B cell (primary cell): ENCODE measurements around the gene C15orf40. TPM values are rescaled to one million over a fixed set of nuclear protein-coding genes. Genes with fewer than 3 reads are reported as not detected.

Experiments used
- ATAC-seq: fragments of 200-7000 bp; cut with Tn5 transposase; one replicate; pipeline ENCODE4 v1.10.0; 2021; ENCODE audit warnings: low read depth, mild to moderate bottlenecking, moderate number of reproducible peaks, moderate library complexity
- CTCF ChIA-PET: fragments of 350-600 bp; sonication (Branson Sonifier 250); formaldehyde crosslinking; loops from one replicate; lab custom pipeline; 2021; ENCODE audit warnings: antibody characterized with exemption, inconsistent platforms; lab: Charles Lee
- POLR2A ChIA-PET: fragments of 350-600 bp; sonication (Branson Sonifier 250); formaldehyde crosslinking; loops from one replicate; lab custom pipeline; 2021; ENCODE audit warnings: antibody characterized with exemption; lab: Charles Lee
- DNase-seq: peaks from one replicate; pipeline ENCODE4 v3.0.0; 2013
- H2AFZ ChIP-seq: 2 replicates; pipeline ENCODE4 v1.6.1; 2012; ENCODE audit warnings: mild to moderate bottlenecking, low read depth, low read length; ENCODE audit not compliant: insufficient read depth, poor library complexity, severe bottlenecking
- H3K27ac ChIP-seq, 2 donors: 1 replicate in 1 of 2; 2 replicates in 1 of 2; pipeline ENCODE4 v1.5.1; 2012 to 2013; ENCODE audit warnings: low read length in 2 of 2, mild to moderate bottlenecking in 2 of 2, moderate library complexity in 1 of 2
- H3K27me3 ChIP-seq, 4 experiments: fragments of 200-600 bp in 1 of 4; sonication (generic) in 1 of 4; replicated peaks in 1 of 4; 1 replicate in 2 of 4; 2 replicates in 2 of 4; pipeline versions ENCODE4 v1.6.1 to v1.7.0; 2013 to 2016; ENCODE audit warnings: low read length in 3 of 4, mild to moderate bottlenecking in 2 of 4, mixed read lengths in 1 of 4, moderate library complexity in 1 of 4; ENCODE audit not compliant: insufficient read depth in 4 of 4, control insufficient read depth in 3 of 4; ENCODE audit errors: control extremely low read depth in 1 of 4
- H3K36me3 ChIP-seq, 2 experiments: replicated peaks in 1 of 2; 1 replicate in 1 of 2; 2 replicates in 1 of 2; pipeline versions ENCODE4 v1.6.1 to v1.7.1; 2013; ENCODE audit warnings: low read length in 1 of 2; ENCODE audit not compliant: insufficient read depth in 2 of 2, control insufficient read depth in 1 of 2; ENCODE audit errors: control extremely low read depth in 1 of 2, extremely low read depth in 1 of 2
- H3K4me1 ChIP-seq, 2 donors: fragments of 200-600 bp in 1 of 2; sonication (generic) in 1 of 2; 1 replicate in 1 of 2; 2 replicates in 1 of 2; pipeline versions ENCODE4 v1.5.1 to v1.6.1; 2013 to 2017; ENCODE audit warnings: low read length in 2 of 2; ENCODE audit not compliant: control insufficient read depth in 2 of 2, insufficient read depth in 2 of 2
- H3K4me2 ChIP-seq: replicated peaks from 2 replicates; pipeline ENCODE3; 2012; ENCODE audit warnings: mild to moderate bottlenecking, low read depth, low read length; ENCODE audit not compliant: poor library complexity, severe bottlenecking
- H3K4me3 ChIP-seq, 5 experiments: fragments of 200-600 bp in 1 of 5; sonication (generic) in 1 of 5; 1 replicate in 3 of 5; 2 replicates in 2 of 5; pipeline versions ENCODE4 v1.5.1 to v1.7.0; 2011 to 2016; ENCODE audit warnings: low read length in 4 of 5, mild to moderate bottlenecking in 4 of 5, low read depth in 2 of 5, control low read depth in 1 of 5, moderate library complexity in 1 of 5; ENCODE audit not compliant: insufficient read depth in 1 of 5; ENCODE audit errors: control extremely low read depth in 1 of 5, extremely low read depth in 1 of 5
- H3K79me2 ChIP-seq: fragments of 200-600 bp; sonication (generic); one replicate; pipeline ENCODE4 v1.6.0; 2016; ENCODE audit warnings: low read length; ENCODE audit not compliant: control insufficient read depth, insufficient read depth
- H3K9ac ChIP-seq: fragments of 200-600 bp; sonication (generic); 2 replicates; pipeline ENCODE4 v1.6.1; 2017; ENCODE audit warnings: mild to moderate bottlenecking, low read length, moderate library complexity
- H3K9me3 ChIP-seq, 3 donors: one replicate each; pipeline versions ENCODE4 v1.6.1 to v1.7.1; 2013; ENCODE audit warnings: low read length in 2 of 3; ENCODE audit not compliant: control insufficient read depth in 2 of 3, insufficient read depth in 1 of 3; ENCODE audit errors: control extremely low read depth in 1 of 3
- H4K20me1 ChIP-seq: 2 replicates; pipeline ENCODE4 v1.6.0; 2012; ENCODE audit warnings: mild to moderate bottlenecking, low read length; ENCODE audit not compliant: insufficient read depth, control insufficient read depth, poor library complexity, severe bottlenecking
- H3K27ac Mint-ChIP-seq: one replicate; pipeline ENCODE4 v1.8.0; 2021; ENCODE audit warnings: mixed read lengths
- H3K27me3 Mint-ChIP-seq: one replicate; pipeline ENCODE4 v1.8.0; 2021; ENCODE audit warnings: mixed read lengths
- H3K4me1 Mint-ChIP-seq: one replicate; pipeline ENCODE4 v1.8.0; 2021; ENCODE audit warnings: mixed read lengths
- H3K4me3 Mint-ChIP-seq: one replicate; pipeline ENCODE4 v1.8.0; 2021; ENCODE audit warnings: mixed read lengths
- H3K9me3 Mint-ChIP-seq: one replicate; pipeline ENCODE4 v1.8.0; 2022; ENCODE audit warnings: mixed read lengths; ENCODE audit not compliant: insufficient read depth
- CTCF ChIP-seq: fragments of 200-600 bp; IDR thresholded peaks from one replicate; pipeline ENCODE4 v1.8.0; 2022; ENCODE audit warnings: antibody characterized with exemption, mild to moderate bottlenecking
- EZH2 ChIP-seq: IDR thresholded peaks from 2 replicates; pipeline ENCODE4 v1.6.1; 2012; ENCODE audit warnings: borderline replicate concordance, low read depth, mild to moderate bottlenecking, moderate library complexity, low read length; ENCODE audit not compliant: insufficient read depth, poor library complexity, severe bottlenecking
- WGBS: methylation state at CpG from one replicate; pipeline ENCODE4 v1.1.5; 2013; ENCODE audit warnings: missing lambda C conversion rate; ENCODE audit not compliant: insufficient coverage; 5-methylcytosine and 5-hydroxymethylcytosine counted together
- intact Hi-C: fragments of 100-400 bp; cut with micrococcal nuclease; formaldehyde crosslinking; loops from one replicate; pipeline ENCODE4 v1.10.0; 2022
- polyA plus RNA-seq: library from polyadenylated mRNA; depleted of rRNA; stranded (reverse); fragments of >200 nt; gene quantifications from 2 replicates; pipeline ENCODE4 v1.2.3, GENCODE V29; 2012
- total RNA-seq, 2 donors: library from RNA; stranded (reverse); fragments of 120-200 nt in 1 of 2; gene quantifications; 1 replicate in 1 of 2; 2 replicates in 1 of 2; pipeline versions ENCODE4 v1.2.3 to v1.2.4, GENCODE V29; 2013 to 2022

Gene C15orf40
- total and polyA plus RNA-seq, 2 donors (not counting 1 experiment from before 2014, with no cell fraction given): 24.0 to 40.7 TPM

DNA sequence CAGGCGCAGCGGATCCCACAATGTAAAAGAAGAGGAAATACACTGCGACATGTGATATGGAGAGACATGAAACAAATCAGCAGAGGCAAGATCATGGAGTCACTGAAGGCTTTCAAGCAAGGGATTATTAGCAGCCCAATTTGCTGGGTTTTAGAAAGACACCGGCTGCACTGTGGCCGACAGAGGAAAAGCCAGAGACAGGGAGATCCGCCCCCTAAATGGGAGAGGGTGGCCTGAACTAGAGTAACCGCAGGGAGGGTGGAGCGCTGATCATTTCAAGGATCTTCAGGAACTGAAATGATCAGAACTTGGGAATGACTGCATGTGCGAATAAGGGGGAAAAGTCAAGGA, 612 bp upstream of the C15orf40 start:
- Histone ChIP-seq H3K27me3 (no peaks in the 10 kb centered on the region), H3K4me3 (peak overlapping the region; percentile 62 to 99 (median 92)), H3K9me3 (no peaks in the 10 kb centered on the region), H3K36me3 (peaks cover 1 to 28% of the 10 kb centered on the region in 2 experiments), H3K27ac (peak overlapping the region; percentile 69 to 83), H2AFZ (peak overlapping the region; percentile 84), H3K4me1 (peaks cover 22 to 24% of the 10 kb centered on the region in 2 donors), H4K20me1 (peaks cover 22% of the 10 kb centered on the region), H3K79me2 (peaks cover 27% of the 10 kb centered on the region), H3K9ac (peak overlapping the region; percentile 95), H3K4me2 (peak overlapping the region; percentile 77)
- Mint-ChIP-seq H3K4me3 (peak overlapping the region; percentile 96), H3K27me3 (no peaks in the 10 kb centered on the region), H3K4me1 (peaks cover 49% of the 10 kb centered on the region), H3K9me3 (no peaks in the 10 kb centered on the region), H3K27ac (peak overlapping the region; percentile 92)
- DNase-seq (no peak), ATAC-seq (no peak)
- TF ChIP-seq CTCF (no peak), EZH2 (no peak)
- intact Hi-C loops: loop anchor here (1.0 kb wide), 1 partner anchor 11 kb away; no protein-coding TSS in a partner anchor
- ChIA-PET CTCF (interaction anchor here (0.6 to 2.2 kb wide), 14 partner anchors 9 to 1559 kb away, joined by 3 to 16 read pairs (median 6); partner anchors contain the start of genes RPS17 and WHAMM), POLR2A (interaction anchor here (0.6 to 3.2 kb wide), 4 partner anchors 26 to 472 kb away, joined by 3 to 18 read pairs (median 11); partner anchors contain the start of genes BTBD1, RAMAC and RPS17)
- 39% methylated on average over 9 of the region's 9 CpGs for WGBS

DNA sequence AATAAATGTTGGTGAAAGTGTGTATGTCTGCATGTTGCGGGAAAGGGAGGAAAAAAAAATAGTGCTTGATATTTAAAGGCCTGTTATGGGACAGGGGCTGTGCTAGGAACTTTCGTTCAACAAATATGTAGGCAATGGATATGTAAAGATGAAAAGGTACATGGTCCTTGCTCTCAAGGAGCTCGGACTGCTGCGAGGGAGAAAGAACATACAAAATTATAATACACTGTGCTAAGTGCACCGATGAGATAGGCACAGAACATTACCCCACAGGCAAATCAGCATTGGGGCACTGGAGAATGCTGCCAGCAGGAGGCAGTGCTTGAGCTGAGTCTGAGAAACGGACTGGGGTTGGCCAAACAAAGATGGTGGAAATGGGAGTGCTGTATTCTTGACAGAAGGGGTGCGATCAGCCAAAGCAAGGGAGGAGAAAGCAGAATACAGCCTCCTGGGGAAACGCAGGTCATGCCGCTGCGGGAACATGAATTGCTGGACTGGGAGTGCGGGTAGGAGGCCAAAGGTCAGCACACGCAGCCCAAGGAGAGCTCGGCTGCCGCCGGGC, 649 bp downstream of the C15orf40 start:
- Histone ChIP-seq H3K36me3 (peaks cover 0 to 29% of the 10 kb centered on the region in 2 experiments), H4K20me1 (peaks cover 31% of the 10 kb centered on the region), H3K4me3 (peak overlapping the region; percentile 90 to 99 (median 92)), H3K27ac (peak overlapping the region; percentile 69 to 83), H3K27me3 (no peaks in the 10 kb centered on the region), H3K9ac (peak overlapping the region; percentile 95), H3K4me1 (peaks cover 22 to 24% of the 10 kb centered on the region in 2 donors), H3K4me2 (peak overlapping the region; percentile 77), H2AFZ (peak overlapping the region; percentile 84), H3K79me2 (peaks cover 30% of the 10 kb centered on the region), H3K9me3 (no peaks in the 10 kb centered on the region)
- ChIA-PET CTCF (interaction anchor here (0.7 to 2.1 kb wide), 14 partner anchors 8 to 472 kb away, joined by 3 to 16 read pairs (median 5); partner anchors contain the start of genes BTBD1, RAMAC, RPS17 and WHAMM), POLR2A (interaction anchor here (0.7 to 3.2 kb wide), 5 partner anchors 25 to 470 kb away, joined by 5 to 18 read pairs (median 9); partner anchors contain the start of genes BTBD1, RAMAC and RPS17)
- H3K9me3 Mint-ChIP-seq: no peaks in the 10 kb centered on the region
- ATAC-seq: peak; percentile 21
- DNase-seq: peak; percentile 76
- peak overlapping the region; percentile 92 for H3K27ac Mint-ChIP-seq
- H3K4me3 Mint-ChIP-seq: peak overlapping the region; percentile 96
- peaks cover 50% of the 10 kb centered on the region for H3K4me1 Mint-ChIP-seq
- H3K27me3 Mint-ChIP-seq: no peaks in the 10 kb centered on the region
- 12% methylated on average over 12 of the region's 15 CpGs for WGBS
- intact Hi-C loops: loop anchor here (1.0 to 2.0 kb wide), 7 partner anchors 24 to 470 kb away; partner anchors contain the start of genes AP3B2, BTBD1, RAMAC and RPS17
- TF ChIP-seq EZH2 (no peak), CTCF (peak; percentile 70)
